HG03025 (cell line): Measurements from ENCODE around the gene CCDC146.
"Not testable (repeated sequence)": the region's sequence is repeated elsewhere in the genome, so short reads cannot be mapped to it uniquely, and the experiment has no call there.

Experiments used
- ATAC-seq: cut with Tn5 transposase; IDR thresholded peaks from one replicate; pipeline ENCODE4 v1.9.1; 2021; ENCODE audit warnings: mild to moderate bottlenecking, moderate library complexity; ENCODE audit not compliant: unreplicated experiment, low FRiP score

CCDC146 gene

GRCh38 chr7:77199013-77199966 is 76.9 kb downstream of the CCDC146 start, which contains the start of gene FGL2:
Gene FGL2 (minus strand): TSS chr7:77199819. CDS start chr7:77199793, 26 bp downstream.
- no peak for ATAC-seq

- no peak for ATAC-seq
These were observed 78.1 kb downstream of the CCDC146 start for GRCh38 chr7:77200542-77200941.

GRCh38 chr7:77202481-77202976 is 80.1 kb downstream of the CCDC146 start:
- peak; percentile 92 for ATAC-seq

GRCh38 chr7:77205706-77206105 is 83.3 kb downstream of the CCDC146 start:
- ATAC-seq: no peak

- no peak for ATAC-seq
These were observed 86.0 kb downstream of the CCDC146 start for GRCh38 chr7:77208416-77208815.

- no peak for ATAC-seq
These were observed 87.2 kb downstream of the CCDC146 start for GRCh38 chr7:77209479-77210139.

DNA sequence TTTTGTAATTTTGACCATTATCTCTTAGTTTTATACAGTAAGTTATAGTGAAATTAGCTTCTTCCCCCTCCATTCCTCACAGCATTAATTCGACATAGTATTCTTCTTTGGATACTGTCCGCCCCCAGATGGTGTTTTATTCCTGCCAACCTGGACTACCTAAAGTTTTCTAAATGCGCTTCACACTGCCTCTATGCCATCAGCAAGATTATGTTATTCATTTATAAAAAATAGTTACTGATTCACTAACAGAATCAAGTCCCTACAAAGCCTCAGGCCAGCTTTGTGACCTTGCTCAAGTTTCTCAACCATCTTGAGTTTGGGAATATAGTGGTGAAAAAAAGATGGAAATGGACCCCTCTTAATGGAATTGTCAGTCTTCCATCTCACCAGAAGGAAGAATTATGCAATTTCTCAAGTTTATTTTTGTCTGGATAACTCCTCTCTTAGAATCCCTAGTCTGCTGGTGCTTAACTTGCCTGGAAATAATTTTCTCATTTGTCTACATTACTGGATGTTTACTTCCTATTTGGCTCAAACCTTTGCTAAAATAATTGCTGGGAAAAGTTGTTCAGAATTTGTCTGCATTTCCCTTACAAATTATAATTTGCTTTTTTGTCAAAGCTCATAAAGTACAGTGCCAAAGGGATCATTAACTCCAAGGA is 93.9 kb downstream of the CCDC146 start:
- ATAC-seq: no peak

DNA sequence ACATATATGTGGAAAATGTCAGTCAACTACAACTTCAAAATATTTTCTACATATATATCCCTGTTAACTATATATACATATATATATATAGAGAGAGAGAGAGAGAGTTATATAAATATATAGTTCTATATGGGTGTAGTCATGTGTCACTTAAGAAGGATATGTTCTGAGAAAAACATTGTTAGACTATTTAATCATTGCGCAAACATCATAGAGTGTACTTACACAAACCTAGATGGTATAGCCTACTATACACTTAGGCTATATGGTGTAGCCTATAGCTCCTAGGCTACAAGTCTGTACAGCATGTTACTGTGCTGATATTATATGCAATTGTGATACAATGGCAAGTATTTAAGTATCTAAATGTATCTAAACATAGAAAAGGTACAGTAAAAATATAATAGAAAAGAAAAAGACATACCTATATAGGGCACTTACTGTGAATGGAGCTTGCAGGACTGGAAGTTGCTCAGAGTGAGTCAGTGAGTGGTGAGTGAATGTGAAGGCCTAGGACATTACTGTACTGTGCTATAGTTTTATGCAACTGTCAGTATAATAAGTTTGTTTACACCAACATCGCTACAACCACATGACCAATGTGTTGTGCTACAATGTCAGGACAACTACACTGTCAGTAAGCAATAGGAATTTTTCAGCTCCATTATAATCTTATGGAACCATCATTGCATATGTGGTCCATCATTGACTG is 95.2 kb downstream of the CCDC146 start:
- no peak for ATAC-seq

DNA sequence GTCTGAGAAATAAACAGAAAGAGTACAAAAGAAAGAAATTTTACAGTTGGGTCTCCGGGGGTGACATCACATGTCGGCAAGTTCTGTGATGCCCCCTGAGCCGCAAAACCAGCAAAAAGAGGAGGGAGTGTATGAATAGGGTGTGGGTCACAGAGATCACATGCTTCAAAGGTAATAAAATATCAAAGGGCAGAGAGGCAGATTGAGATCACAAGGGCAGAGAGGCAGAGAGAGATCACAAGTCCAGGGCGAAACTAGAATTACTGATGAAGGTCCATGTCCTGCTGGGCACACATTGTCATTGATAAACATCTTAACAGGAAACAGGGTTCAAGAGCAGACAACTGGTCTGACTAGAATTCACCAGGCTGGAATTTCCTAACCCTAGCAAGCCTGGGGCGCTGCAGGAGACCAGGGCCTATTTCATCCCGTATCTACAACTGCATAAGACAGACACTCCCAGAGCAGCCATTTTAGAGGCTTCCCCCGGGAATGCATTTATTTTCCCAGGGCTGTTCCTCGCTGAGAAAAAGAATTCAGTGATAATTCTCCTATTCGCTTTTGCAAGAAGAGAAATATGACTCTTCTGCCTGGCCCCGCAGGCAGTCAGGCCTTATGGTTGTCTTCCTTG is 97.4 kb downstream of the CCDC146 start:
- ATAC-seq: not testable (repeated sequence)

GRCh38 chr7:77222065-77222464 is 99.7 kb downstream of the CCDC146 start:
- ATAC-seq: no peak

DNA sequence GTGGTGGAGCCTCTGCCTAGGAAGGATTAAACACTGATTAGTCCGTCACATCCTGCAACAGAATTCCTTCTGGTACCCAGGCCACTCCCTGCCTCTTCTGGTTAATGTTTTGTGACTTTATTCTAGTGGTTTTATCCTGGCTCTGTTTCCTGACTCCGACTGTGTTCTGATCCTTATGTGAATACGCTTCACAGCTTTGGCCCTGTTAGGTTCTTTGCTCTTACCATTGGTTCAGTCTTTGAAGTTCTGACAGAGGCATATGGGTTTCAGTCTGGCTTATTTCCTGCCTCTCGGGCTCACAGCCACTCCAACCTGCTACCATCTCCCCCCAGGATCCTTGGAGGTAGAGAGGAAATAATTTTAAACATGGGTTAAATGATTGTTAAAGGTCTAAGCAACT is 100.4 kb downstream of the CCDC146 start:
- no peak for ATAC-seq

- no peak for ATAC-seq
These were observed 100.8 kb downstream of the CCDC146 start for GRCh38 chr7:77223261-77223660.

- no peak for ATAC-seq
These were observed 104.0 kb downstream of the CCDC146 start for GRCh38 chr7:77226357-77226839.

GRCh38 chr7:77228795-77229194 is 106.4 kb downstream of the CCDC146 start:
- ATAC-seq: not testable (repeated sequence)

- ATAC-seq: no peak
These were observed 110.1 kb downstream of the CCDC146 start for GRCh38 chr7:77232467-77232866.

DNA sequence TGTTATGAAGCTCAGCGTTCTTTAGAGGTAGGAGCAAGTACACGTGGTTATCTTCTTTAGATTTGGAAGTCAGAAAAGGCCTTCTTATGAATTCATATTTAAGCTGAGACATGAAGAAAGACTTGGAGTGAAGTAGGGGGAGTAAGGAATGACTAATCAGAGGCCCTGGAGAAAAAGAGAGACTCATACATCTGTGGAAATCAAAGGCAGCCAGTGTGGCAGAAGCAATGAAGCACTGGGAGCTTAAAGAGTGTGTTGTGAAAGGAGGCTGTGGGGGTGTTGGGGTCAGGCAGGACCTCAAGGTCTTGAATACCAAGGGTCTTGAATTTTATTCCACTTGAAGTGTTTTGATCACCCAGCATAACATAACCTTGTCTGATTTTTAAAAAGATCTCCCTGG is 112.9 kb downstream of the CCDC146 start:
- ATAC-seq: no peak

GRCh38 chr7:77238703-77239136 is 116.3 kb downstream of the CCDC146 start:
- ATAC-seq: no peak

DNA sequence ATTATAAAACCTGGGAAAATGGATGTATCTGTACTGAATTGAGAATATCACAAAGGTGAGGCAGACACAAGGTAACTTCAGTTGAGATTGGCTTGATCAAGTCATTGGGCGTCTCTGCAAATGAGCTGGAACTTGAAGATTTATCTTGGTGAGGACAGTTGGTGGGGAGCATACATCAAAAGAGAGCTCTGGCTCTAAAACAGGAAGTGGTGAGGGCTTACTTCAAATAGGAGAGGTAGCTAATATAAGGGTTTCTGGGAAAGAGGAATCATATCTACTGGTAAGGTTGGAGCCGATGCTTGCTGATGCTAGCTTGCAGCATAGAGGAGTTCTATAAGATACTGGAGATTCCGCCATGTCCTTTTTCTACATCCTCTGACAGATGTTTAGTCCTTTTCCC is 117.1 kb downstream of the CCDC146 start:
- no peak for ATAC-seq

- no peak for ATAC-seq
These were observed 119.7 kb downstream of the CCDC146 start for GRCh38 chr7:77242068-77242467.

- no peak for ATAC-seq
These were observed 120.1 kb downstream of the CCDC146 start for GRCh38 chr7:77242554-77242953.
